ENCODE measurements around the gene SCO2.

GRCh38 chr22:50523458-50523805 is 2.0 kb downstream of the SCO2 start:
- TF ChIP-seq EZH2phosphoT487 (IDR thresholded peaks at IDR 0.05; ENCODE audit: borderline replicate concordance), result no peak
- no peak for TF ChIP-seq CTCF (IDR thresholded peaks at IDR 0.05 in 2 of 3, conservative IDR thresholded peaks at IDR 0.05 in 1 of 3; ENCODE audit: borderline replicate concordance in 1 of 3, insufficient read depth in 1 of 3, low read depth in 2 of 3, low read length in 2 of 3)
- TF ChIP-seq MAX (IDR thresholded peaks at IDR 0.05), result no peak
- TF ChIP-seq SP1 (IDR thresholded peaks at IDR 0.05; ENCODE audit: low read depth), result no peak
- TF ChIP-seq TCF7L2 (IDR thresholded peaks at IDR 0.05; ENCODE audit: borderline replicate concordance, extremely low read depth, insufficient read depth, insufficient read length), result no peak
- no peak for TF ChIP-seq POLR2AphosphoS5 (IDR thresholded peaks at IDR 0.05; ENCODE audit: low read depth, low read length)
- no peak for TF ChIP-seq ZFX (IDR thresholded peaks at IDR 0.05)
- TF ChIP-seq POLR2A (IDR thresholded peaks at IDR 0.05; ENCODE audit: borderline replicate concordance, extremely low read depth, insufficient read depth, insufficient read length), result no peak

Data from HCT116 (cell line).